GM18505 (cell line): ENCODE data around the gene MPP4.
A peak's percentile ranks its signal among the peaks of the same experiment; 100 is the strongest.

Experiments used
- ATAC-seq: cut with Tn5 transposase; IDR thresholded peaks from one replicate; pipeline ENCODE4 v1.9.1; 2021; ENCODE audit not compliant: unreplicated experiment
- POLR2A ChIP-seq: IDR thresholded peaks from 4 replicates; pipeline ENCODE4 v1.6.1; 2011; ENCODE audit warnings: borderline replicate concordance; ENCODE audit not compliant: insufficient read depth, insufficient read length; ENCODE audit errors: extremely low read depth

The MPP4 gene

GRCh38 chr2:201660293-201660895 is 38.0 kb downstream of the MPP4 start:
- no peak for ATAC-seq

GRCh38 chr2:201656740-201657139 is 41.7 kb downstream of the MPP4 start:
- no peak for TF ChIP-seq POLR2A
- no peak for ATAC-seq

More at GRCh38 chr2:201660293-201660895, 38.0 kb downstream of the MPP4 start:
- TF ChIP-seq POLR2A: no peak

GRCh38 chr2:201656102-201656501 is 42.3 kb downstream of the MPP4 start:
- TF ChIP-seq POLR2A: no peak
- no peak for ATAC-seq

GRCh38 chr2:201654616-201655384 is 43.6 kb downstream of the MPP4 start:
- ATAC-seq: no peak
- TF ChIP-seq POLR2A: no peak

GRCh38 chr2:201653221-201653620 is 45.2 kb downstream of the MPP4 start:
- TF ChIP-seq POLR2A: no peak
- no peak for ATAC-seq

GRCh38 chr2:201649442-201649841 is 49.0 kb downstream of the MPP4 start:
- no peak for ATAC-seq
- no peak for TF ChIP-seq POLR2A

GRCh38 chr2:201647431-201647830 is 51.0 kb downstream of the MPP4 start:
- TF ChIP-seq POLR2A: no peak
- no peak for ATAC-seq

GRCh38 chr2:201644001-201644400 is 54.4 kb downstream of the MPP4 start:
- no peak for TF ChIP-seq POLR2A
- no peak for ATAC-seq

GRCh38 chr2:201643216-201643890 is 55.1 kb downstream of the MPP4 start, which contains the start of gene TMEM237:
Gene TMEM237, minus strand, starts transcription at chr2:201643503. Its CDS starts 103 bp downstream, at chr2:201643400.
- TF ChIP-seq POLR2A: no peak
- ATAC-seq: peak; percentile 39

- TF ChIP-seq POLR2A: peak; percentile 75
- ATAC-seq: peak; percentile 90
Observed at GRCh38 chr2:201642579-201643215, 55.7 kb downstream of the MPP4 start.

- peak; percentile 35 for ATAC-seq
- no peak for TF ChIP-seq POLR2A
Observed at GRCh38 chr2:201642086-201642578, 56.3 kb downstream of the MPP4 start.

GRCh38 chr2:201639205-201639604 is 59.2 kb downstream of the MPP4 start:
- no peak for ATAC-seq

GRCh38 chr2:201638326-201638725 is 60.1 kb downstream of the MPP4 start:
- no peak for ATAC-seq
- TF ChIP-seq POLR2A: no peak

More at GRCh38 chr2:201639205-201639604, 59.2 kb downstream of the MPP4 start:
- TF ChIP-seq POLR2A: no peak
